CD4-positive, alpha-beta T cell treated with Interleukin-2 at 100 ng/mL for 4 hours (primary cell): ENCODE data around the gene PTPN9.
"Not testable (repeated sequence)": the region's sequence is repeated elsewhere in the genome, so short reads cannot be mapped to it uniquely, and the experiment has no call there.

Source experiments
- DNase-seq: peaks from one replicate; pipeline ENCODE4 v3.0.0-alpha.2; 2020; ENCODE audit warnings: low spot score

The PTPN9 gene

DNA sequence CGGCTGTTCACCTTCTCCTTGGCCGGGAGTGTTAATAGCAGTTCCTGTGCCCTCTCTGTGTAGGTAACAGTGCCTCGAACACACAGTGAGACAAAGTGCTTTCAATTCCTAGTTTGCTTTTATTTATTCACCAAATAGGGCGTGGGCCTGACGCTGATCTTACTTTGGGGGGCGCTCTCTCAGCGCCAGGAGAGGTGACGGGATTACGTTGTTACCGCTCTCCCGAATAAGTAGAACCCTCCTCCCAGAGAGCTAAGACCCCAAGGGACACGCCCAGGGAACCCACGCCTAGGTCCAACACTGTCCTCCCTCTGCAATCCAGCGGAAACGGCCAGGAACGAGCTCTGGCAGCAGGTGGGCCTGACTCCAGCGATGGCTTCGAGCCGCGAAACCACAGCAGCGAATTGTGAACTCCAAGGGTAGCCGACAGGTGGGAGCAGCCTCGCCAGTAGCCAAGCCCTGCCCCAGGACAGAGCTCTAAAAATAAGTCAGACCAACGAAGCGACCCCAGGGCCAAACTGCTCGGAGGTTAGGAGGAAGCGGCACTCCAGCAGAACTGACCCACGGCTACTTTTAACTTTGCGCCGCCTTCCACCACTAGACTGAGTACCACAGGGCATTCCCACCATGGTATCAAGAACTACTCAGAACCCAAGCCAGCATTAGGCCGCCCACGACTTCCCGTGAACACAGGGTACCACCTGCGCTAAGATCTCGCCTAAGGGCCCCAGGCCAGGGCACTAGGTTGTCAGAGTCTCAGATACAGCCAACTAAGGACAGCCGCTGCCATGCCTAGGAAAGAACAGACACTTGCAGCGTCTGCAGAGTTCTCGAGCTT, 126.0 kb downstream of the PTPN9 start:
- DNase-seq = peak; percentile 30

DNA sequence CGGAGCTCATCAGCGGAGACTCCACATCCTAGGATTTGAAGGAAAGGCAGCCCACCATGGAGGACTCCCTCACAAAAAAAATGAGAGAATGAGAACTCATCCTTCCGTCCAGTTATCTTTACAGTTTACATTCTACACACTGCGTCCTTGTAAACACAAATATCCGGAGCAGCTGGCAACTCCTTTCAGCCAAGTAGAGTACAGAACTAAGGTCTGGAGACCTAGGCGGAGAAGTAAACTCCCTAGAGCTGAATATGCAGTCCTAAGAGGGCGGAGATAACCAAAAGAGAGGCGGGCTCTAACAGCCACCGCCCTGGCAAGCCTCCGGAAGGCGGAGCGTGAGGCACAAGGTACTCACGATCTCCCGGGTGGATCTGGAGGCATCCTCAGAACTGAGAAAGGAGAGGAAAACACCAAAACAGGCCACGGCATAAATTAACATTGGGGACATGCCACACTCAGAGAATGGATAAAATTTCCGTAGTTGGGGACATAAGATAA, 126.7 kb downstream of the PTPN9 start:
- peak; percentile 82 for DNase-seq

DNA sequence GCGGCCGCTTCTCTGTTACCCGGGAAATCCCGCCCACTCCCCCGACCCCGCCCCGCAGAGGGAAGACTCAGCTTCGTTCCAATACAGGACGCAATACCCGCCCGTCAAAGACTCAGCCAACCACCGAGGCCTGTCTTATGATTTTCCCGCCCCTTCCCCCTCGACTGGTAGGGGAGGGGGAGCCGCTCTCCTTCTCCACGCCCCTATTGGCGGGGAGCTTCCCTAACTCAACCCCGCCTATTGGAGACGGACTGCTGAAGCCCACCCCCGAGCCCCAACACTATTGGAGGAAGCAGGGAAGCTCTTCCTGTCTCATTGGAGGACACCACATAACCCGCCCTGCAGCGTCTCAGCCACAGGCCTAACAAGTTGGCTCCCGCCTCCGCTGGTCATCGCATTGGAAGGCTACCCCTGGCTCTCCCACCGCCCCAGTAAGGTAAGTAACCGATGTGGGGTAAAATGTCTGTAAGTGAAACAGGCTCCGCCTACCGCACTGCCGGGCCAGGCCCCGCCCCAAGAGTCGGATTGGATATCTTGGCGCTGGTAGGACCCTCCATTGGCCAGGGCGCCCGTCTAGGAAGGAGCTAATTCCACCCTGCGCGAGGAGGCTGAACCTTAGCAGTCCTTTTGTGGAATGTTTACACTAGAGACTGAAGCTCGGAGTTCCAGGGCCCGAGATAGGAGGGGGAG, 127.3 kb downstream of the PTPN9 start, which contains the start of gene SIN3A:
SIN3A (minus strand) TSS at position 17 of the 690 bp plus-strand sequence. CDS start 21,315 bp downstream, outside the sequence.
- peak; percentile 100 for DNase-seq

DNA sequence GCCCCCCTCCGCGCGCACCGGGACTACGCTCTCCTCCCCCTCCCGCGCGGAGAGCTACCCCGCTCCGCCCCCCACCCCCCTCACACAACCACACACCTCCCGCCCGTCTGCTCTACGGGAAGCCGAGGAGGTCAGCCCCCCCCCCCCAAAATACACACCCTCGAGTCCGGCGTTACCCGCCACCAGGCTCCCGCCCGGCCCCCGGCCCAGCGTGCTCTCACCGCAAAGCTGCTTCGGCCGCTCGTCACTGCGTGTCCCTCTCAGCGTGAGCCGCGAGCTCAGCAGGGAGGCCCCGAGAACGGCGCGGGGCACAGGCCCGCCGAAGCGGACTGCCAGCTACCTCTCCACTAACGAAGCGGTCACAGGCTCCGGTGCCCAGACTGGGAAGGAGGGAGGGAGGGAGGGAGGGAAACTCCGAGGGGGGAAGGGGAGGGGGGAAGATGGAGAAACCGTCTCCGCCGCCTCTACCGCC, 127.9 kb downstream of the PTPN9 start:
- DNase-seq = no peak

DNA sequence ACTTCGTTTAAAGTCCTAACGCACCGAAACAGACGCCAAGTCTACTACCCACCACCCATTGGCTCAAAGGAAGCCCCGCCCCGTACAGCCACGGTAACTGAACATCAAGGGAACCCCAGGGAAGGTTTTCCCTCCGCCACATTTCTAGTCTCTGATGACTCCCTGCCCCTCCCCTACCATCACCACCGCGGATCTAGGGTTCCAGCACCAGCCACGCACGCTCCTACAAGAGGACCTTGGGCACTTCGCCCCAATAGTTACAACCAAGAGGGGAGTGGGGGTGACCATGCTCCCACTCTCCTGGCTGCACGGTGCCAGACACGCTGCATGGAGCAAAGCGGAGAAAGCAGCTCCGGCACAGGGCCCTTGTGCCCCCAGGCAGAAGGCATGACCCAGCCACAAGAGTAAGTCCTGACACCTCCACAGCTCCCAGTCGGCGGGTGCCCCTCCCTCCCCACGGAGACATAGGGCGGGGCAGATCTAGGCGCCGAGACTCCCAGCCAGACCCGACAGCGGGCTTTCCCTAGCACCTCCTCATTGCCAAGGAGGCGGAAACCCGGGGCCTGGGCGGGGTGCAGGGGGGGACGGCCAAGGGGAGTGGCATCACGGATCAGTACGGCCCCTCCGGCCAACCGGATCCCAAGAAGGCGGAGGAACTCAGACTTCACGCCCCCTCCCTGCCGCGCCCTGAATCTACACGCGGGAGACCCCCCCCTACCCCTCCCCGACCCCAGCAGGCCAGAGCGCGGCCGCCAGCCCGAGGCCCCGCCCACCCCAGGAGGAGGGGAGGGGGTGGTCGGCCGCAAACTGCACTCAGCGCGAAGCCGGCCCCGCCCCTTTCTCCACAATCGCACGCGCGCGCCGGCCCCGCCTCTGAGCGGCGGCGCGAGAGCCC, 128.6 kb downstream of the PTPN9 start:
- peak; percentile 96 for DNase-seq

DNA sequence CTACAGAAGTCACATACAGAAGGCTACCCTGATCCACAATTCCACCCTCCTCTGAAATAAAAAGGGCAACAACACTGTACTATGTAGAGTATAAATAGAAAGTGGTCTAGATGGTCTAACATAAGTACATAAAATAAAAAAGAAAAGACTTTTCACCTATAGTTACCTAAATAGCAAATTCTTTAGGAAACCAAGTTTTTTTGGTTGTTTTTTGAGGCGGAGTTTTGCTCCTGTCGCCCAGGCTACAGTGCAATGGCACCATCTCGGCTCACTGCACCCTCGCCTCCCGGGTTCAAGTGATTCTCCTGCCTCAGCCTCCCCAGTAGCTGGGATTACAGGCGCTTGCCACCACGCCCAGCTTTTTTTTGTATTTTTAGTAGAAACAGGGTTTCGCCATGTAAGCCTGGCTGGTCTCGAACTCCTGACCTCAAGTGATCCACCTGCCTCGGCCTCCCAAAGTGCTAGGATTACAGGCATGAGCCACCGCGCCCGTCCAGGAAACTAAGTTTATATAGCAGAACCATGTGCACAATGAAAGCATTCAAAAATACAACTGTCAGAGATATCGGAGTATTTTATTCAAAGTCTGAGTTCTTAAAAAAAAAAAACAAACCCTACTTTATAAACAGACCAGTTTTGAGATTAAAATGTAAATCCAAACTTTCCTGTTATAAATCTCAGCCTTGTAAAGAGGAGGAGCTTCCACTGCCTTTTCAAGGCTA, 129.4 kb downstream of the PTPN9 start:
- DNase-seq = no peak

DNA sequence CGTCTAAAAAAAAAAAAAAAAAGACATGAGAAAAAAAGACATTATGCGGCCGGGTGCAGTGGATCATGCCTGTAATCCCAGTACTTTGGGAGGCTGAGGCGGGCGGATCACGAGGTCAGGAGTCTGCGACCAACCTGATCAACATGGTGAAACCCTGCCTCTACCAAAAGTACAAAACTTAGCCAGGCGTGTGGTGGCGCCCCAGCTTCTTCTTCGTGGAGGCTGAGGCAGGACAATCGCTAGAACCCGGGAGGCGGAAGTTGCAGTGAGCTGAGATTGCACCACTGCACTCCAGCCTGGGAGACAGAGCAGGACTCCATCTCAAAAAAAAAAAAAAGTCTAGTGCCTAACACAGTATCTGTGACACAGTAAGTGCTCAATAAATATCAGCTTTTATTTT, 130.9 kb downstream of the PTPN9 start:
- not testable (repeated sequence) for DNase-seq

DNA sequence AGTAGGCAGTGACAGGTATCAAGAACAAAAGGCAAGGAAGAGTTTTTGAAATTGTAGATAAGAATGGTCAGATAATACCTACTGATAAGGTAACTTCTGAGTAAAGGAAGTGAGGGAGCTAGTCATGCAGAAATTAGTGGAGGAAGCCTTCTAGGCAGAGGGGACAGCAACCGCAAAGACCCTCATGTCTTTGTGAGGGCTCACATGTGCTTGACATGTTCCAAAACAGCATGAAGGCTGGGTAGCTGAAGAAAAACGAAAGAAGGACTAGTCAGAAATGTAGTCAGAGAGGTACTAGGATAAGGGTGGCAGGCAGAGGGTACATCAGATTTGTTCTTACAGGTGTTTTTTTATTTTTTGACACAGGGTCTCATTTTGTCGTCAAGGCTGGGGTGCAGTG, 133.0 kb downstream of the PTPN9 start:
- DNase-seq = peak; percentile 35

DNA sequence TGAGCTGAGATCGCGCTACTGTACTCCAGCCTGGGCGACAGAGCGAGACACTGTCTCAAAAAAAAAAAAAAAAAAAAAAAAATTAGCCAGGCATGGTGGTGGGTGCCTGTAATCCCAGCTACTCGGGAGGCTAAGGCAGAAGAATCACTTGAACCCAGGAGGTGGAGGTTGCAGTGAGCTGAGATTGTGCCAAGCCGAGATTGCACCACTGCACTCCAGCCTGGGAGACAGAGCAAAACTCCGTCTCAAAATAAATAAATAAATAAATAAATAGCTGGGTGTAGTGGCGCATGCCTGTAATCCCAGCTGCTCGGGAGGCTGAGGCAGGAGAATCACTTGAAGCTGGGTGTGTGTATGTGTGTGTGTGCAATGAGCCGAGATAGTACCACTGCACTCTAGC, 133.8 kb downstream of the PTPN9 start:
- DNase-seq = not testable (repeated sequence)

DNA sequence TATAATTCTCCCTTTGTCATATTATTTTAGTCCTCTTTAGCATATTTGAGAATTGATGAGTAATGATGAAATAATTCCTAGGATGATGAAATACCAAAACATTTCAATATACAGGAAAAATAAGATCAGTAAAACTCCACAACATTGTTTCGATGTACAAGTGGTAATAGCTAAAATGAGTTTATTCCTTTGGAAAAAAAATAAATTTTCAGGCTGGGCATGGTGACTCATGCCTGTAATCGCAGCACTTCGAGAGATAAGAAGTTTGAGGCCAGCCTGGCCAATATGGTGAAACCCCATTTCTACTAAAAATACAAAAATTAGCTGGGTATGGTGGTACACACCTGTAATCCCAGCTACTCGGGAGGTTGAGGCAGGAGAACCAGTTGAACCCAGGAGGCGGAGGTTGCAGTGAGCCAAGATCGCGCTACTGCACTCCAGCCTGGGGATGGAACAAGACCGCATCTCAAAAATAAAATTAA, 135.1 kb downstream of the PTPN9 start:
- DNase-seq = not testable (repeated sequence)

DNA sequence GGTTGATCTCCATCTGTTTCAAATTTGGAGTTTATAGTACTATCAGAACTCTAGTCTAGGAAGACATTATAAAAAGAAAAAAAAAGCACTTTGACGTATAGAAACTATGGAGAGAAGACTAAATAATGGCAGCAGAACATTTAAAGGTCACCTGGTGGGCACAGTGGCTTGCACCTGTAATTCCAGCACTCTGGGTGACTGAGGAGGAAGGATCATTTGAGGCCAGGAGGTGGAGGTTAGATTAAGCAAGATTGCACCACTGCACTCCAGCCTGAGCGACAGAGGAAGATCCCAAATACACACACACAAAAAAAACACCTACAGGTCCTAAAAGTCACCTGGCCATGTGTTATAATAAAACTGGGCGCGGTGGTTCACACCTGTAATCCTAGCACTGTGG, 141.4 kb downstream of the PTPN9 start:
- no peak for DNase-seq

DNA sequence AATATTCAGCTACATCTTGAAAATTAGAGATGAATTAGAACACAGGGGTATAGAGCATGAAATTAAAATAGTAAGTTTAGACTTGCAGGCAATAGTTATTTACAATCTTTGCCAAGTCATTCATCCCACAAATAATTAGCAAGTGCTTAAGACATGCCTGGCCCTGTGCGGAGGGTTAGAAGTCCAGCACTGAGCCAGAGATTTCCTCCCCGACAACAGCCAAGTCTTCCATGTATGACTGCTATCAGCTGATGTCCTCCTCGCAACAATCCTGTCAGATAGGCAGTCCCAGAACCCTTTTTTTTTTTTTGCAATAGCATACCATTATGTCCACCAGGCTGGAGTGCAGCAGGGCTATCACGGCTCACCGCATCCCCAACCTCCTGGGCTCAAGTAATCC, 142.2 kb downstream of the PTPN9 start:
- DNase-seq = no peak

DNA sequence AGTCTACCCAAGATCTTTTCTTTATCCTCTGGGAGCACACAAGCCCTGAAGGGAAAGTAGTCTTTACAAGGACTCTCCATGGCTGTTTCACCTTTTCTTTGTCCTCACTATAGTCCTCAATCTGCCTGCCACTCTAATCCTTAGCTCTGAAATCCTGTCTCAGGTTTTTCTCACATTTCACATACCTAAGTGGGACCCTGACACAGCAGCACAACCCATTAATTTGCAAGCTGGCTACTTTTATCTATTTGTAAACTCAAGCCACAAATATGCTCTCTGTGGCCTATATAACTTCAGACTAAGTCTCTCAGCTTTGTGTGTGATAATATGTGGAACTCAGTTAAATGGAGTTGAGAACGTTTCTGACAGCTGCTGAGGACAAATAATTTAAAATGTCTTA, 147.4 kb downstream of the PTPN9 start:
- DNase-seq = no peak

DNA sequence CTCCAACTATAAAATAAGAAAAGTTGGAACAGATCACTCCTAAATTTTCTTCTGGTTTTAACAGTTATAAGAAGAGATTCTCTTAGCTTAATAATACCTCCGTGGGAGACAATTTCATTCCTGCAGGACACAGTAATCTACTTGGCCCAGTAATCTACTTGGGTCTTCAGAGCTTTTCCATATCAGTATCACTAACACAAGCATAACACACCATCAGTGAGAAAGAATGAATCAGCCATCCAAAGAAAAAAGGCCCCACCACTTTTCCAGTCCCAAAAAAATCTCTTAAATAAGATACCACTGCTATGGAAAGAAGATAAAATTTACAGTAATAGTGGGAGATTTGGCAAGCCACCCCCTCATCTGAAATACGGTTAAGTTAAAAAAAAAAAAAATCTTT, 147.8 kb downstream of the PTPN9 start:
- no peak for DNase-seq

DNA sequence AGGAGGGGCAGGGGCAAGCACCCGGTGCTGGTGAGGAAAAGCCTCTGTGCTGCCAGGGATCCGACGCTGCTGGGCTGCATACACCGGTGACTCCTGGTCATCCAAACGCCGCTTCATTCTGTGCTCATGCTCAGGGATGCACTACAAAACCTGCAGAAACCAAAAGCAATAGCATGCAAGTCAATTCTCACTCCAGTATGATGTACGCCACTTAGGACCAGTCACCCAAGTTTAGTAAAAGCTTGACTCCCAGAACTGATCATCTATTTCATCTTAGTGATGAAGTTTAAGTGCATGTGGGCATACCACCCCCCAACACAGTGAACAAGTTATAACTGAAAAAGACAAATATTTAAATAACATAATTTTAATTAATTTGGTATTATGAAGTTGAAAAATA, 148.9 kb downstream of the PTPN9 start:
- DNase-seq = no peak

DNA sequence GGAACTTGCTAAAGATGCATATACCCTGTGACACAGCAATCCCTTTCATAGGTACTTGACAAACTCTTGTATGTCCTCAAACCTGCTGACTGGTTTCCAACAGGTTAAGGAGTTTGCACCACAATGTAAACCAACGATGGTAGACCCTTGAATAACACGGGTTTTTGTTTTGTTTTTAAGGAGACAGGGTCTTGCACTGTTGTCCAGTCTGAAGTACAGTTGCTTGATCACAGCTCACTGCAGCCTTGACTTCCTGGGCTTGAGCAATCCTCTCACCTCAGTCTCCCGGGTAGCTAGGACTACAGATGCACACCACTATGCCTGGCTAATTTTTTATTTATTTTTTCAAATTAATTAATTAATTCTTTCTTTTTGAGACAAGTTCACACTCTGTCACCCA, 151.0 kb downstream of the PTPN9 start:
- DNase-seq = no peak

DNA sequence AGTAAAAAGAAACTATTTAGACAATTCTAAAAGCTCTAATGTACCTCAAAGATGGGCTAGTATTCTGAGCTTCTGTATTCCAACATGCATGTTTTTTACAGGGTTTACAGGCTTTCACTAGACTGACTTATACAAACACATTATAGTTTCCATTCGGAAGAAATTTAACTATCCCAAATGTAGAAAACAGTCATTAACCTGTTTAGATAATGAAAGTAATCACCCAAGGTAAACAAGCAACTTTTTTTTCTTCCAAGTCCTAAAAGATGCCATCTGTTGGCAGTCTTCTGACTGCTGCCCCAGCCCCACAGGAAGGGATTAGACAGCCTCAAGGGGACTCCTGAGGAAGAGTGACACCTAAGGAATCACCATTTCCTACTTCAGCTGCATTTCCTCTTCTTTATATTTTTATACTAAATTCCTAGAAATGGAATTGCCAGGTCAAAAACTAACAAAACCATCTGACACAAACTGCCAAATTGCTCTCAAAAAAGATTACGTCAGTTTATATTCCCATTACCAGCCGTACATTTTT, 153.1 kb downstream of the PTPN9 start:
- DNase-seq = no peak

DNA sequence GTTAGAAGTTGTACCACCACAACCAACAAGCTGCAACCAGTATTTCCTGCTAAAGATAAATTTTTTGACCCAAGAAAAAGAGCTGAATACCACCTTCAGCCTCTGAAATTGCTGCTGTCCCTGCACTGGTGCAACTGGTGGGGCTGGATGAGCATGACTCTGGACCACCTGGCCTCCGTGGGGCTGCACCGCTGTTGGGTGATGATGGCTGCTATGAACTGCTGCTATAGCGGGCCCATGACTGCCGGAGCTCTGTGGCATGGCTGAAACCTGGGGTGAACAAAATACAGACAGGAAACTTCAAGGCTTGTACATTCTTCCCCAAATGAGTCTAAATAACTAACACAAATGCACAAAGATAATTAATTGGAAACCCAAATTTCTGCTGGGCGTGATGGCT, 156.6 kb downstream of the PTPN9 start:
- no peak for DNase-seq

DNA sequence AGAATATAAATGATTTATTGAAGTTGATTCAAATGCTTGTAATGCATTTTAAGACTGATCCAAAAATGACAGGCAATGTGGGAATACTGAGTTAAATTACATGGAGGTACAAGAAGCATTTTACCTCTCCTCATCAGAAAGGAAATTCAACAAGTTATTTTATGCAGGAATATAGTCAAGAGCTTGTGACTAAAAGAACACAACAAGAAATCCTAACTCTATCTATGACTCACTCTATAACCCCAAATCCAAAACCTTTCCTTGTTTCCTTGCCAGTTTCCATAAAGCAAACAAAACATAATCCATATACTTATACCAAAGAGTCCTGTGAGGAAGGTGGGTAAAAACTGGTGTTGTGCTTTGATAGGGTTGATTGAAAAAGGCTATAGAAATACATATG, 158.4 kb downstream of the PTPN9 start:
- no peak for DNase-seq

DNA sequence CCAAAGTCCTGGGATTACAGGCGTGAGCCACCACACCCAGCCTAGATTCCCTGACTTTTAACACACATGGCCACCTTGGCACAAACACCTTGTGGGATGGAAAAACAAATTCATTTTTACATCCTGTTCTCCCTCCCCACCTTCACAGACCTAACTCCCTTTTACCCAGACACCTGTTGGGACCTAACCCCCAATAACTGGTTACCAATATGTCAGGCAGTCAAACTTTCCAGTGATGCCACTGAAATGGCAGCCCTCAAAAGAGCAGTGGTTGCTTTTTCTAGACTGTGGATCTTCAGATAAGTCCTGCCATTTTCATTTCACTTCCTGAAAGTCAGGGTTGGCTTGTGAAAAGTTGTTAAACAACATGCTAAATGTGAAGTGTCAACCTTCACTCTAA, 162.5 kb downstream of the PTPN9 start:
- DNase-seq = no peak
